ENCODE data around the gene ZNF559. TPM values are rescaled to one million over a fixed set of nuclear protein-coding genes. Genes with fewer than 3 reads are reported as not detected.
"Not testable (repeated sequence)": the region's sequence is repeated elsewhere in the genome, so short reads cannot be mapped to it uniquely, and the experiment has no call there.

Gene ZNF559
- total RNA-seq, 1 donor from 2014 or later, result 5.0 TPM

- DNase-seq (ENCODE audit: low spot score); H3K27me3 Mint-ChIP-seq (ENCODE audit: insufficient read depth); intact Hi-C loops (cut with micrococcal nuclease); H3K27ac Mint-ChIP-seq: not testable (repeated sequence)
- Mint-ChIP-seq H3K4me3 (peak overlapping the region; percentile 62), H3K4me1 (ENCODE audit: low read depth) (peaks cover 25% of the 10 kb centered on the region), H3K36me3 (ENCODE audit: low read depth) (peaks cover 17% of the 10 kb centered on the region), H3K9me3 (peaks cover 50% of the 10 kb centered on the region)
Observed at GRCh38 chr19:9322201-9322600, 1.8 kb upstream of the ZNF559 start.

GRCh38 chr19:9323557-9323918, 441 bp upstream of the ZNF559 start:
- Mint-ChIP-seq H3K9me3 (peaks cover 50% of the 10 kb centered on the region), H3K4me1 (ENCODE audit: low read depth) (peaks cover 25% of the 10 kb centered on the region), H3K27ac (peak overlapping the region; percentile 92), H3K27me3 (ENCODE audit: insufficient read depth) (no peaks in the 10 kb centered on the region), H3K4me3 (peak overlapping the region; percentile 89), H3K36me3 (ENCODE audit: low read depth) (peaks cover 17% of the 10 kb centered on the region)
- peak; percentile 28 for DNase-seq (ENCODE audit: low spot score)
- intact Hi-C loops (cut with micrococcal nuclease), result no loop called here

- Mint-ChIP-seq H3K27me3 (ENCODE audit: insufficient read depth) (no peaks in the 10 kb centered on the region), H3K9me3 (peaks cover 59% of the 10 kb centered on the region), H3K4me1 (ENCODE audit: low read depth) (peaks cover 25% of the 10 kb centered on the region), H3K27ac (peak overlapping the region; percentile 92), H3K4me3 (peak overlapping the region; percentile 89), H3K36me3 (ENCODE audit: low read depth) (peaks cover 17% of the 10 kb centered on the region)
- DNase-seq (ENCODE audit: low spot score), result no peak
- intact Hi-C loops (cut with micrococcal nuclease), result loop anchor here (1.0 kb wide), 3 partner anchors 15 to 444 kb away; partner anchors contain the start of genes ZNF266, ZNF699 and ZNF846
Observed at GRCh38 chr19:9324584-9324962, 594 bp downstream of the ZNF559 start.

GRCh38 chr19:9329999-9330398, 6.0 kb downstream of the ZNF559 start:
- Mint-ChIP-seq H3K27ac (no peak overlapping the region), H3K9me3 (peaks cover 69% of the 10 kb centered on the region), H3K4me3 (no peak overlapping the region), H3K4me1 (ENCODE audit: low read depth) (peaks cover 1% of the 10 kb centered on the region), H3K27me3 (ENCODE audit: insufficient read depth) (no peaks in the 10 kb centered on the region), H3K36me3 (ENCODE audit: low read depth) (peaks cover 15% of the 10 kb centered on the region)
- intact Hi-C loops (cut with micrococcal nuclease), result no loop called here
- no peak for DNase-seq (ENCODE audit: low spot score)

- DNase-seq (ENCODE audit: low spot score), result no peak
- Mint-ChIP-seq H3K4me3 (no peak overlapping the region), H3K27ac (no peak overlapping the region), H3K9me3 (peaks cover 79% of the 10 kb centered on the region), H3K4me1 (ENCODE audit: low read depth) (no peaks in the 10 kb centered on the region), H3K36me3 (ENCODE audit: low read depth) (peaks cover 32% of the 10 kb centered on the region), H3K27me3 (ENCODE audit: insufficient read depth) (no peaks in the 10 kb centered on the region)
- intact Hi-C loops (cut with micrococcal nuclease), result no loop called here
Observed at GRCh38 chr19:9342610-9343304, 18.8 kb downstream of the ZNF559 start.

GRCh38 chr19:9345005-9345404, 21.0 kb downstream of the ZNF559 start:
- Mint-ChIP-seq H3K9me3 (peaks cover 80% of the 10 kb centered on the region), H3K4me3 (no peak overlapping the region), H3K27me3 (ENCODE audit: insufficient read depth) (no peaks in the 10 kb centered on the region), H3K27ac (no peak overlapping the region), H3K36me3 (ENCODE audit: low read depth) (peaks cover 22% of the 10 kb centered on the region), H3K4me1 (ENCODE audit: low read depth) (no peaks in the 10 kb centered on the region)
- intact Hi-C loops (cut with micrococcal nuclease), result no loop called here
- DNase-seq (ENCODE audit: low spot score), result no peak

- H3K27me3 Mint-ChIP-seq (ENCODE audit: insufficient read depth), result no peaks in the 10 kb centered on the region
Observed at GRCh38 chr19:9348253-9348652, 24.3 kb downstream of the ZNF559 start.

GRCh38 chr19:9348671-9349070, 24.7 kb downstream of the ZNF559 start:
- Mint-ChIP-seq H3K9me3 (peaks cover 70% of the 10 kb centered on the region), H3K27me3 (ENCODE audit: insufficient read depth) (no peaks in the 10 kb centered on the region), H3K4me1 (ENCODE audit: low read depth) (no peaks in the 10 kb centered on the region), H3K36me3 (ENCODE audit: low read depth) (peaks cover 2% of the 10 kb centered on the region), H3K4me3 (no peak overlapping the region), H3K27ac (no peak overlapping the region)
- intact Hi-C loops (cut with micrococcal nuclease), result no loop called here
- DNase-seq (ENCODE audit: low spot score), result no peak

More at GRCh38 chr19:9348253-9348652, 24.3 kb downstream of the ZNF559 start:
- Mint-ChIP-seq H3K9me3 (peaks cover 74% of the 10 kb centered on the region), H3K36me3 (ENCODE audit: low read depth) (peaks cover 5% of the 10 kb centered on the region), H3K4me3 (no peak overlapping the region), H3K4me1 (ENCODE audit: low read depth) (no peaks in the 10 kb centered on the region), H3K27ac (no peak overlapping the region)
- DNase-seq (ENCODE audit: low spot score), result no peak
- intact Hi-C loops (cut with micrococcal nuclease), result no loop called here

- peaks cover 63% of the 10 kb centered on the region for H3K9me3 Mint-ChIP-seq
Observed at GRCh38 chr19:9352505-9352904, 28.5 kb downstream of the ZNF559 start.

GRCh38 chr19:9353011-9353410, 29.0 kb downstream of the ZNF559 start:
- Mint-ChIP-seq H3K27ac (no peak overlapping the region), H3K36me3 (ENCODE audit: low read depth) (peaks cover 4% of the 10 kb centered on the region), H3K27me3 (ENCODE audit: insufficient read depth) (no peaks in the 10 kb centered on the region), H3K4me3 (no peak overlapping the region), H3K9me3 (peaks cover 67% of the 10 kb centered on the region), H3K4me1 (ENCODE audit: low read depth) (no peaks in the 10 kb centered on the region)
- intact Hi-C loops (cut with micrococcal nuclease), result no loop called here
- DNase-seq (ENCODE audit: low spot score), result no peak

More at GRCh38 chr19:9352505-9352904, 28.5 kb downstream of the ZNF559 start:
- no peaks in the 10 kb centered on the region for H3K4me1 Mint-ChIP-seq (ENCODE audit: low read depth)
- DNase-seq (ENCODE audit: low spot score), result no peak
- no peaks in the 10 kb centered on the region for H3K27me3 Mint-ChIP-seq (ENCODE audit: insufficient read depth)
- H3K4me3 Mint-ChIP-seq, result no peak overlapping the region
- no peak overlapping the region for H3K27ac Mint-ChIP-seq
- intact Hi-C loops (cut with micrococcal nuclease), result no loop called here
- peaks cover 4% of the 10 kb centered on the region for H3K36me3 Mint-ChIP-seq (ENCODE audit: low read depth)

- H3K4me3 Mint-ChIP-seq, result no peak overlapping the region
- H3K9me3 Mint-ChIP-seq, result peaks cover 63% of the 10 kb centered on the region
- no peak overlapping the region for H3K27ac Mint-ChIP-seq
- DNase-seq (ENCODE audit: low spot score), result no peak
- intact Hi-C loops (cut with micrococcal nuclease), result no loop called here
- no peaks in the 10 kb centered on the region for H3K27me3 Mint-ChIP-seq (ENCODE audit: insufficient read depth)
- no peaks in the 10 kb centered on the region for H3K4me1 Mint-ChIP-seq (ENCODE audit: low read depth)
- H3K36me3 Mint-ChIP-seq (ENCODE audit: low read depth), result peaks cover 2% of the 10 kb centered on the region
Observed at GRCh38 chr19:9354651-9355050, 30.7 kb downstream of the ZNF559 start.

- Mint-ChIP-seq H3K4me3 (no peak within 1 kb of the TSS), H3K27ac (no peak within 1 kb of the TSS), H3K27me3 (ENCODE audit: insufficient read depth) (no peaks in the 10 kb centered on the region), H3K9me3 (peaks cover 54% of the 10 kb centered on the region), H3K4me1 (ENCODE audit: low read depth) (no peaks in the 10 kb centered on the region), H3K36me3 (ENCODE audit: low read depth) (peaks cover 2% of the 10 kb centered on the region)
- DNase-seq (ENCODE audit: low spot score), result no peak
- intact Hi-C loops (cut with micrococcal nuclease), result no loop called here
Observed at GRCh38 chr19:9362905-9363304, 38.9 kb downstream of the ZNF559 start, which contains the start of gene ZNF177. Gene ZNF177, plus strand, starts transcription at chr19:9363013. Its CDS starts 15,299 bp downstream, at chr19:9378312.

- H3K27ac Mint-ChIP-seq, result no peak overlapping the region
- H3K27me3 Mint-ChIP-seq (ENCODE audit: insufficient read depth), result no peaks in the 10 kb centered on the region
- H3K9me3 Mint-ChIP-seq, result peaks cover 65% of the 10 kb centered on the region
- no peak overlapping the region for H3K4me3 Mint-ChIP-seq
- no peak for DNase-seq (ENCODE audit: low spot score)
- no peaks in the 10 kb centered on the region for H3K4me1 Mint-ChIP-seq (ENCODE audit: low read depth)
- H3K36me3 Mint-ChIP-seq (ENCODE audit: low read depth), result no peaks in the 10 kb centered on the region
- intact Hi-C loops (cut with micrococcal nuclease), result no loop called here
Observed at GRCh38 chr19:9370738-9371619, 47.0 kb downstream of the ZNF559 start.
